Mesenchymal stem cell (in vitro differentiated cells and primary cell): ENCODE data around the gene RASAL2.
"Not testable (repeated sequence)": the region's sequence is repeated elsewhere in the genome, so short reads cannot be mapped to it uniquely, and the experiment has no call there.

Experiments used
- DNase-seq: peaks from one replicate; pipeline ENCODE4 v3.0.0-alpha.2; 2013
- H2AFZ ChIP-seq: one replicate; pipeline ENCODE4 v1.6.1; 2013; ENCODE audit warnings: low read depth, mild to moderate bottlenecking, control low read depth, inconsistent platforms, low read length, moderate library complexity
- H2AK5ac ChIP-seq: 2 replicates; pipeline ENCODE4 v1.6.1; 2013; ENCODE audit warnings: low read length, moderate library complexity, mild to moderate bottlenecking, inconsistent platforms; ENCODE audit not compliant: severe bottlenecking
- H2BK120ac ChIP-seq: one replicate; pipeline ENCODE4 v1.6.1; 2013; ENCODE audit warnings: low read depth, mild to moderate bottlenecking, inconsistent platforms, low read length, moderate library complexity
- H2BK12ac ChIP-seq, 2 experiments: one replicate each; pipeline ENCODE4 v1.6.1; 2013; ENCODE audit warnings: inconsistent platforms in 2 of 2, low read length in 2 of 2, mild to moderate bottlenecking in 2 of 2, moderate library complexity in 2 of 2, control low read depth in 1 of 2
- H2BK15ac ChIP-seq: one replicate; pipeline ENCODE4 v1.6.1; 2013; ENCODE audit warnings: mild to moderate bottlenecking, low read depth, inconsistent platforms; ENCODE audit not compliant: poor library complexity, severe bottlenecking
- H2BK5ac ChIP-seq: 2 replicates; pipeline ENCODE4 v1.6.1; 2013; ENCODE audit warnings: low read depth, mild to moderate bottlenecking, low read length, control low read depth, inconsistent platforms; ENCODE audit not compliant: poor library complexity, severe bottlenecking
- H3K14ac ChIP-seq, 2 experiments: one replicate each; pipeline ENCODE4 v1.6.1; 2013; ENCODE audit warnings: inconsistent platforms in 2 of 2, low read length in 2 of 2, control low read depth in 1 of 2, mild to moderate bottlenecking in 1 of 2, moderate library complexity in 1 of 2
- H3K18ac ChIP-seq, 2 experiments: one replicate each; pipeline ENCODE4 v1.6.1; 2013; ENCODE audit warnings: inconsistent platforms in 2 of 2, low read length in 2 of 2, control low read depth in 1 of 2, low read depth in 1 of 2, mild to moderate bottlenecking in 1 of 2
- H3K23ac ChIP-seq, 2 experiments: one replicate each; pipeline ENCODE4 v1.6.1; 2013; ENCODE audit warnings: inconsistent platforms in 2 of 2, low read length in 2 of 2, mild to moderate bottlenecking in 2 of 2, moderate library complexity in 2 of 2, control low read depth in 1 of 2
- H3K27ac ChIP-seq: 2 replicates; pipeline ENCODE4 v1.5.1; 2013; ENCODE audit warnings: mild to moderate bottlenecking, moderate library complexity, low read length, control low read depth, inconsistent platforms; ENCODE audit not compliant: poor library complexity, severe bottlenecking
- H3K27me3 ChIP-seq, 2 experiments: 2 replicates each; pipeline versions ENCODE4 v1.6.1 to v1.7.0; 2013; ENCODE audit warnings: low read length in 2 of 2, mild to moderate bottlenecking in 2 of 2, moderate library complexity in 2 of 2, control low read depth in 1 of 2, inconsistent platforms in 1 of 2; ENCODE audit not compliant: control insufficient read depth in 1 of 2, insufficient read depth in 1 of 2
- H3K36me3 ChIP-seq, 2 experiments: 2 replicates each; pipeline versions ENCODE4 v1.6.1 to v1.7.0; 2013; ENCODE audit warnings: low read length in 2 of 2, control low read depth in 1 of 2, inconsistent platforms in 1 of 2, low read depth in 1 of 2, mild to moderate bottlenecking in 1 of 2; ENCODE audit not compliant: insufficient read depth in 2 of 2, control insufficient read depth in 1 of 2
- H3K4ac ChIP-seq, 2 experiments: one replicate each; pipeline ENCODE4 v1.6.1; 2013; ENCODE audit warnings: inconsistent platforms in 2 of 2, low read length in 2 of 2, mild to moderate bottlenecking in 2 of 2, moderate library complexity in 2 of 2, control low read depth in 1 of 2, low read depth in 1 of 2
- H3K4me1 ChIP-seq: 2 replicates; pipeline ENCODE4 v1.6.1; 2013; ENCODE audit warnings: low read depth, low read length, control low read depth; ENCODE audit not compliant: control insufficient read depth, insufficient read depth
- H3K4me2 ChIP-seq: 2 replicates; pipeline ENCODE4 v1.6.1; 2013; ENCODE audit warnings: low read length, mild to moderate bottlenecking, inconsistent platforms; ENCODE audit not compliant: poor library complexity, severe bottlenecking
- H3K4me3 ChIP-seq, 2 experiments: 2 replicates each; pipeline versions ENCODE4 v1.5.1 to v1.7.0; 2013; ENCODE audit warnings: low read length in 2 of 2, mild to moderate bottlenecking in 2 of 2, control low read depth in 1 of 2, low read depth in 1 of 2; ENCODE audit not compliant: insufficient read depth in 1 of 2
- H3K79me1 ChIP-seq: replicated peaks from 2 replicates; pipeline ENCODE4 v1.6.1; 2013; ENCODE audit warnings: mild to moderate bottlenecking, control low read depth, low read length, inconsistent platforms; ENCODE audit not compliant: poor library complexity, severe bottlenecking
- H3K9ac ChIP-seq: 2 replicates; pipeline ENCODE4 v1.7.0; 2013; ENCODE audit warnings: mild to moderate bottlenecking, low read length, moderate library complexity
- H3K9me3 ChIP-seq: 2 replicates; pipeline ENCODE4 v1.7.0; 2013; ENCODE audit warnings: mild to moderate bottlenecking, low read length; ENCODE audit not compliant: control insufficient read depth
- H4K8ac ChIP-seq: one replicate; pipeline ENCODE4 v1.6.1; 2013; ENCODE audit warnings: inconsistent platforms, mild to moderate bottlenecking, low read length, moderate library complexity
- H4K91ac ChIP-seq: one replicate; pipeline ENCODE4 v1.6.1; 2013; ENCODE audit warnings: mild to moderate bottlenecking, low read length, inconsistent platforms
- WGBS: methylation state at CpG from one replicate; pipeline ENCODE4 v1.1.7; 2013; ENCODE audit warnings: mixed read lengths; 5-methylcytosine and 5-hydroxymethylcytosine counted together

The RASAL2 gene

GRCh38 chr1:178389441-178389840, 295.5 kb downstream of the RASAL2 start:
- H2AFZ ChIP-seq, result no peak overlapping the region
- H3K27ac ChIP-seq, result no peak overlapping the region
- H2BK5ac ChIP-seq, result no peak overlapping the region
- no peak overlapping the region for H3K23ac ChIP-seq
- no peak overlapping the region for H2AK5ac ChIP-seq
- H2BK15ac ChIP-seq, result no peak overlapping the region
- no peak overlapping the region for H3K4ac ChIP-seq
- no peak overlapping the region for H2BK12ac ChIP-seq
- H3K4me3 ChIP-seq, result peak overlapping the region in 1 of 2 experiments; percentile 68
- H3K79me1 ChIP-seq, result peaks cover 17% of the 10 kb centered on the region
- no peak overlapping the region for H3K18ac ChIP-seq
- H3K36me3 ChIP-seq, result peaks cover 0 to 21% of the 10 kb centered on the region in 2 experiments
- no peak overlapping the region for H3K14ac ChIP-seq
- no peak overlapping the region for H4K8ac ChIP-seq
- no peaks in the 10 kb centered on the region for H3K9me3 ChIP-seq
- H3K9ac ChIP-seq, result peak overlapping the region; percentile 68
- no peak for DNase-seq
- no peaks in the 10 kb centered on the region for H3K4me1 ChIP-seq
- no peak overlapping the region for H3K4me2 ChIP-seq
- no peak overlapping the region for H4K91ac ChIP-seq
- H2BK120ac ChIP-seq, result no peak overlapping the region
- no peaks in the 10 kb centered on the region for H3K27me3 ChIP-seq

- whole genome bisulfite sequencing, result 95% methylated on average over 6 of the region's 8 CpGs
- H3K4me1 ChIP-seq, H3K9me3 ChIP-seq: not testable (repeated sequence)
These were observed 296.4 kb downstream of the RASAL2 start for GRCh38 chr1:178390280-178390679.

GRCh38 chr1:178393370-178393769, 299.5 kb downstream of the RASAL2 start:
- H3K23ac ChIP-seq, result no peak overlapping the region
- no peaks in the 10 kb centered on the region for H3K27me3 ChIP-seq
- no peak overlapping the region for H2BK12ac ChIP-seq
- H3K14ac ChIP-seq, result no peak overlapping the region
- H3K4me2 ChIP-seq, result no peak overlapping the region
- DNase-seq, result no peak
- peaks cover 11% of the 10 kb centered on the region for H3K79me1 ChIP-seq
- H3K18ac ChIP-seq, result no peak overlapping the region
- no peak overlapping the region for H2BK5ac ChIP-seq
- H3K9me3 ChIP-seq, result no peaks in the 10 kb centered on the region
- no peak overlapping the region for H2BK120ac ChIP-seq
- no peak overlapping the region for H4K91ac ChIP-seq
- no peak overlapping the region for H4K8ac ChIP-seq
- H2AK5ac ChIP-seq, result no peak overlapping the region
- H3K27ac ChIP-seq, result no peak overlapping the region
- H3K4me1 ChIP-seq, result peaks cover 2% of the 10 kb centered on the region
- WGBS, result 94% methylated on average over 10 of the region's 10 CpGs
- no peak overlapping the region for H3K4ac ChIP-seq
- no peak overlapping the region for H3K4me3 ChIP-seq
- H3K9ac ChIP-seq, result no peak overlapping the region
- H3K36me3 ChIP-seq, result peaks cover 0 to 21% of the 10 kb centered on the region in 2 experiments
- H2AFZ ChIP-seq, result no peak overlapping the region
- H2BK15ac ChIP-seq, result no peak overlapping the region

More at GRCh38 chr1:178390280-178390679, 296.4 kb downstream of the RASAL2 start:
- H2BK5ac ChIP-seq, H4K8ac ChIP-seq, H2AK5ac ChIP-seq, H2BK15ac ChIP-seq, H3K4me3 ChIP-seq, H3K18ac ChIP-seq, H4K91ac ChIP-seq, H2AFZ ChIP-seq, H2BK12ac ChIP-seq, H3K27me3 ChIP-seq, DNase-seq, H3K4me2 ChIP-seq, H2BK120ac ChIP-seq, H3K14ac ChIP-seq, H3K23ac ChIP-seq, H3K9ac ChIP-seq, H3K27ac ChIP-seq, H3K4ac ChIP-seq: not testable (repeated sequence)
- H3K79me1 ChIP-seq, result peaks cover 16% of the 10 kb centered on the region
- H3K36me3 ChIP-seq, result peaks cover 0 to 21% of the 10 kb centered on the region in 2 experiments

- Histone ChIP-seq H2AK5ac (no peak overlapping the region), H4K91ac (no peak overlapping the region), H2BK5ac (no peak overlapping the region), H3K9me3 (no peaks in the 10 kb centered on the region), H3K4me1 (peaks cover 2% of the 10 kb centered on the region), H3K27ac (no peak overlapping the region), H3K4ac (no peak overlapping the region), H2BK120ac (no peak overlapping the region), H3K36me3 (peaks cover 0 to 9% of the 10 kb centered on the region in 2 experiments), H2BK15ac (no peak overlapping the region), H3K9ac (no peak overlapping the region), H3K4me3 (no peak overlapping the region), H3K18ac (no peak overlapping the region), H2AFZ (no peak overlapping the region), H2BK12ac (no peak overlapping the region), H3K14ac (no peak overlapping the region), H3K79me1 (peaks cover 20% of the 10 kb centered on the region), H3K4me2 (no peak overlapping the region), H3K23ac (no peak overlapping the region), H4K8ac (no peak overlapping the region), H3K27me3 (no peaks in the 10 kb centered on the region)
- DNase-seq, result no peak
These were observed 302.9 kb downstream of the RASAL2 start for GRCh38 chr1:178396789-178397188.
